Measurements from ENCODE around the gene OR52K2.
"Not testable (repeated sequence)": the region's sequence is repeated elsewhere in the genome, so short reads cannot be mapped to it uniquely, and the experiment has no call there.

OR52K2 gene

DNA sequence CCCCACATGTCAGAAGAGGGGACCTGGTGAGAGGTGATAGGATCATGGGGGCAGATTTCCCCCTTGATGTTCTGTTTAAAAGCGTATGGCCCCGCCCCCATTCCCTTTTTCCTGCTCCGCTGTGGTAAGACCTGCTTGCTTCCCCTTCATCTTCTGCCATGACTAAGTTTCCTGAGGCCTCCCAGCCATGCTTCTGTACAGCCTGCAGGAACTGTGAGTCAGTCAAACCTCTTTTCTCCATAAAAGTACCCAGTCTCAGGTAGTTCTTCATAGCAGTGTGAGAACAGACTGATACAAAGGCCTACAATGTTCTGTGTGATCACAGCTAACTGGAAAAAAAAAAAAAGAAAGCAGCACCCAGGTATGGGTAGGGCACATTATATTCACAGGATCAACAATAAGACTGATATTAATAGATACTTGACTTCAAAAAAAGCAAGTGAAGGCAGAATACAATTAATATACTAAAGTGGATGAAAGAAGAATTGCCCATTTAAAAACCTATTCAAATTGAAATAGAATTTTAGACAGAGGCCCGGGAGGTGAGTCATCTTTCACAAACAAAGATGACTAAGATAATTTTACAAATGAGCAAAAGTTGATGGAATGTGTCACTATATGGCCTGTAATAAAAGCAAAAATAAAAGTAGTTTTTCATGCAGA lies 31.6 kb downstream of the OR52K2 start:
- DNase-seq (ENCODE audit: low spot score): no peak

DNA sequence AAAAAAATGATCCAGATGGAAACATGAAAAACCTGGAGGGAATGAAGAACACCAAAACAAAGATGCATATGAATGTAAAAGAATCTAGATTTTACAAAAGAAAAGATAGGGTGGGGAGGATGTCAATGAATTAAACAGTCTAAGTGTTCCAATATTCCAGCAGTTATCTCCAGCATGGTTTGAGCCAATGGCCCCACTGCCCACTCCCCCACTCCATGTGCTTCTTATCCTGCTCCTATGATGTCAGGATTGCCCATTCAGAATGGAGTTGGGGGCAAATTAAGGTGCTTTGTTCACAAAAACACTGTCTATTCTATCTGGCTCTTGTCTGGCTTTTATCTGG lies 32.1 kb downstream of the OR52K2 start:
- DNase-seq (ENCODE audit: low spot score): no peak

DNA sequence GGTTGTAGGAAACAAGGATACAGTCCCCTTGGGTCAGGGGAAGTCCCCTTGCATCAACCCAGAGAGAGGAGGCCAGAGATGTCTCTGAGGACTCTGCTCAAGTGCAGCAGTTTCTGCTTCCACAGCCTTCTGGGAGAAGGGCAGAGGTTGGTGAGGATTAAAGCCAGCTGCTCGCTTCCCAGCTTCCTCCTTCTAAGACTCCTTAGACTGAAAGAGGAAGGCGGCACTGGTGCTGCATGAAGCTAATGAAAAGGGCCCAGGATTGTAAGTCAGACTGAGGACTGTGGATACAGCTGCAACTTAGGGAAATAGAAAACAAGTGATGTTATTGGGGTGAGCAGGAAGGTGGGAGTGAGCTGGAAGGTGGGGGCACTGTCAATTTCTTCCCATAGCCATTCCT lies 33.4 kb downstream of the OR52K2 start, which contains the start of gene OR52K1:
Gene OR52K1 (plus strand): TSS at position 202 of the 400 bp plus-strand sequence. CDS start 6,255 bp downstream, outside the sequence.
- DNase-seq (ENCODE audit: low spot score): peak; percentile 19

DNA sequence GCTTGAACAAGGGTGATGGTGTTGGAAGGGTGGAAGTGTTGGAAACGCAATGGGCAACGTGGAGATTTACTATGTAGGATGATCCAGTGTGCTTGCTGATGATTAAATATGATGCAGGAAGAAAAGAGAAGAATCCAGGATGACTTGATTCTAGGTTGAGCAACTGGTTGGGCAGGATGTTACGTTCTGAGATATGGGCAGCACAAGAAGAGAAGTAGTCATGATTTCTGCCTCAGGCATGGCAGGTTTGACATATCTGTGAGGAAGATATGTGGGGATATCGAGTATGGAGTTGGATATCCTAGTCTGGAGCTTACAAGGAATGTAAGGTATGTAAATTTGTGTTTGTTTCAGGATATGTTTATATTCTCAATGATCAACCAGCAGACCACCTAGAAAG lies 35.2 kb downstream of the OR52K2 start:
- no peak for DNase-seq (ENCODE audit: low spot score)

DNA sequence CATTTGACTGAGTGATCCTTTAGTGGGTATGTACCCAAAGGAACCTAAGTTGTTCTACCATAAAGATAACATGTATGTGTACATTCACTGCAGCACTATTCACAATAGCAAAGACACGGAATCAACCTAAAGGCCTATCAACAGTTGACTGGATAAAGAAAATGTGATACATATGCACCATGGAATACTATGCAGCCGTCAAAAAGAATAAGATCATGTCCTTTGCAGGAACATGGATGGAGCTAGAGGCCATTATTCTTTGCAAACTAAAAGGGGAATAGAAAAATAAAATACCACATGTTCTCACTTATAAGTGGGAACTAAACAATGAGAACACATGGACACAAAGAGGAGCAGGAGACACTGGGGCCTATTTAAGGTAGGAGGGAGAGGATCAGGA lies 42.3 kb downstream of the OR52K2 start:
- not testable (repeated sequence) for DNase-seq (ENCODE audit: low spot score)

DNA sequence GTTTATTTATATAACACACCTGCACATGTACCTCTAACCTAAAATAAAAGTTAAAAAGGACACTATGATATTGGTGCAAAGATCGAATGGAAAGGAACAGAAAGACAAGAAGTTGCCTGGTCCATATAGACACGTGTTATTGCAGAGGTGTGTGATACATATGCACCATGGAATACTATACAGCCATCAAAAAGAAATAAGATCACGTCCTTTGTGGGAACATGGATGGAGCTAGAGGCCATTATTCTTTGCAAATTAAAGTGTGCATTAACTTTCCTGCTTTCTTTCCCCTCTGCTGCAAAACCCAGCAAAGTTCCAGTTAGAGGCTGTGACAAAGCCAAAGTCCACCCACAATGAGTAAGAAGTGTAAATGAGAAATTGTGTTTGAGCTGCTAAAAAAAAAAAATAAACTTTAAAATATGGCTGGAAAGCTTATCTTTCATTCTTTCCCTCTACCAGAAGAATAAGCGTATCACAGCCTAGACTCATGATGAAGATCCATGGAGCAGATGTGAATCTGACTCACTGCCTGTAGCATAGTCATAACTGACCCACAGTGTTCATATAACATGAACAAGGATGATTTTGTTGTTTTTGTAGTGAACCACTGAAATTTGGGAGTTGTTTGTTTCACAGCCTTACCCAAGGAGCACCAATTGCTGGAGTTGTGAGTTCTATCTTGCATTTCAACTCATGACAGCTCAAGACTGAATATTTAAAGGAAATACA lies 42.9 kb downstream of the OR52K2 start:
- no peak for DNase-seq (ENCODE audit: low spot score)

DNA sequence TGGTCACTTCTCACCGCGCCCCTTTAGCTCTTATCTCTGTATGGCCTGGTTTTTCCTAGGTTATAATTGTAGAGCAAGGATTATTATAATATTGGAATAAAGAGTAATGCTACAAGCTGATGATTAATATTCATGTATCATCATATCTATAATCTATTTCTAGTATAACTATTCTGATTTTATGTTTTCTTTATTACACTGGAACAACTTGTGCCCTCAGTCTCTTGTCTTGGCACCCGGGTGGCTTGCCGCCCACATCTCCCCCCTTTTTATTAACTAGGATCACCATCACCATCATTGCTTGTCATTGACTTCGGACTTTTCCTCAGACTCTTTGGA lies 44.4 kb downstream of the OR52K2 start:
- no peak for DNase-seq (ENCODE audit: low spot score)

DNA sequence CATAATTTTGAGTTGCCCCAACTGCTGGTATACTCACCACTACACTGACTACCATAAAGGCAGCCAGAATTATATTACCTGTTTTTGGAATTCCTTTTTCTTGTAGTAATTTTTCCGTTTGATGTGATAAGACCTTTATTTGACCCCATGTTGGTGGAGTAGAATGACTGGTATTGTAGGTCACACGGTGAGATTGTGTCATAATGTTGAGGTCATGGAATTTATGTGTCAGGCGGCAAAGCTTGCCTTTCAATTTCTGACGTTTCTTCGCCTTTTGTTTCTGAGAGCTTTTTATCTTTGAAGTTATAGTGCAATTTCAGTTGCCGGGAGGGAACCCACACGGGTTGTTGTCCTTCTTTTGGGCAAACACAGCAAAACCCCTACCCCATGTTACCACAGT lies 46.4 kb downstream of the OR52K2 start:
- DNase-seq (ENCODE audit: low spot score): no peak

DNA sequence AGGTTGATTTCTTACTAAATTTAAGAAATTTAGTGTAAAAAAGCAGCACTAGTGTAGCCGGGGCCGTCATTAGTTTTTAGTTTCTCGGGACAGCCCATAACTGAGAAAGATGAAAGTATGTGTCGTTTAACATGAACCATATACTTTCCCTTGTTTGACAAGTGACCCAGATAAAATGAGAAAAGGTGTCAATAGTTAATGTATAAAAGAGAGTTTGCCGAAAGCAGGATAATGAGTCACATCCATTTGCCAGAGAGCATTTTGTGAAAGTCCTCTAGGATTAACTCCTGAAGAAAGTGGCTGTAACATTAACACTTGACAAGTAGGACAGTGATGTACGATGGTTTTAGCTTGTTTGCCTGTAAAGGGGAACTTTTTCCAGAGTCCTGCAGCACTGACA lies 46.9 kb downstream of the OR52K2 start:
- DNase-seq (ENCODE audit: low spot score): no peak

DNA sequence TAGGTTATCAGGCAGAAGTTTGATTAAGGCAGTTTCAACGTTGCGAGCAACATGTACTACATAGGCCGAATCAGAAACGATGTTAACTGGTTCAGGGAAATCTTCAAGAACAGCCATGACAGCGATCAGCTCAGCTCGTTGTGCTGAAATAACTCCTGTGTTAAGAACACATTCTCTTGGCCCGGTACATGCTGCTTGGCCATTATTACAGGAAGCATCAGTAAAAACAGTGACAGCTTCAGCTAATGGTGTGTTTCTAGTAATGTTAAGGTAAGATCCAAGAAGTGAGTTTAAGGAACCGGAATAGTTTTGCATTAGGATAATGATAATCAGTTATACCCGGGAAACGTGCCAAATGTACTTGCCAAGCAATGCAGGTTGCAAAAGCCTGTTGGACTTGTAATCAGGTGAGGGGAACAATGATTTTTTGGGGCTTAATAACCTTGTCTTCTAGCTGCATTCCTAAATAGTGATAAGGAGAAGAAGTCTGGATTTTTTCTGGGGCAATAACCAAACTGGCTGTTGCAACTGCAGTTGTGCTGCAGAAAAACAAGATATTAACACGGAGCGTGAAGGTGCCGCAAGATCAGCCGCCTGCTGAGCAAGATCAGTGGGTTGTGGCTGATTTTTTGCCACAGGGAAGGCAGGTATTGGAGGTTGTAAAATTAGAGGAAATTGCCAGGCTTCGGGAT lies 47.6 kb downstream of the OR52K2 start:
- no peak for DNase-seq (ENCODE audit: low spot score)
